Osteocyte (in vitro differentiated cells): ENCODE measurements around the gene HERC5. TPM values are rescaled to one million over a fixed set of nuclear protein-coding genes. Genes with fewer than 3 reads are reported as not detected.
"Not testable (repeated sequence)": the region's sequence is repeated elsewhere in the genome, so short reads cannot be mapped to it uniquely, and the experiment has no call there.

ENCODE experiments used
- DNase-seq: peaks from one replicate; pipeline ENCODE4 v3.0.0; 2021; ENCODE audit warnings: mixed read lengths; ENCODE audit not compliant: unreplicated experiment; ENCODE audit errors: extremely low spot score
- H3K27ac Mint-ChIP-seq: one replicate; pipeline ENCODE4 v1.8.0; 2021; ENCODE audit warnings: mild to moderate bottlenecking, mixed read lengths; ENCODE audit not compliant: unreplicated experiment
- H3K27me3 Mint-ChIP-seq: one replicate; pipeline ENCODE4 v1.8.0; 2021; ENCODE audit warnings: mixed read lengths; ENCODE audit not compliant: unreplicated experiment
- H3K36me3 Mint-ChIP-seq: one replicate; pipeline ENCODE4 v1.8.0; 2021; ENCODE audit warnings: mixed read lengths; ENCODE audit not compliant: unreplicated experiment
- H3K4me1 Mint-ChIP-seq: one replicate; pipeline ENCODE4 v1.8.0; 2021; ENCODE audit warnings: mixed read lengths; ENCODE audit not compliant: unreplicated experiment
- H3K4me3 Mint-ChIP-seq: one replicate; pipeline ENCODE4 v1.8.0; 2021; ENCODE audit warnings: mild to moderate bottlenecking, moderate library complexity, mixed read lengths; ENCODE audit not compliant: unreplicated experiment
- H3K9me3 Mint-ChIP-seq: one replicate; pipeline ENCODE4 v1.8.0; 2021; ENCODE audit warnings: mixed read lengths; ENCODE audit not compliant: unreplicated experiment
- total RNA-seq: library from RNA; stranded (reverse); gene quantifications from 2 replicates; pipeline ENCODE4 v1.2.1, GENCODE V29; 2021
- TF ChIP-seq, protein P1 (sequence below): fragments of 200-600 bp; sonication (generic); IDR thresholded peaks from 2 replicates; pipeline ENCODE4 v1.5.0; 2021; ENCODE audit warnings: antibody characterized with exemption, mild to moderate bottlenecking, moderate library complexity

HERC5 gene
- total RNA-seq, 1 donor from 2014 or later: 0.81 TPM

DNA sequence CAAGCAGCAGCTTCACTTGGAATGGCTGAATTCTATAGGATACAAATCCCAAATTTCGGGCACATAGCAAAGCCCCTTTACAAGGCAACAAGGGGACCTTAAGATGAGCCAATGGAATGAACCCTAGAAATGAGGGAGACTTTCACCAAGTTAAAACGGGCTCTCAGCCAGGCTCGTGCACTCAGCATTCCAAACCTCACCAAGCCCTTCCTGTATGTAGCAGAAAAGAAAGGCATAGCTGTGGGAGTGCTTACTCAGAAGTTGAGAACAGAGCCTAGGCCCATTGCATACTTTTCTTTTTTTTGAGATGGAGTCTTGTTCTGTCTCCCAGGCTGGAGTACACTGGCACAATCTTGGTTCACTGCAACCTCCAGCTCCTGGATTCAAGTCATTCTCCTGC, 10.8 kb upstream of the HERC5 start:
- Mint-ChIP-seq H3K27me3 (no peaks in the 10 kb centered on the region), H3K4me3 (no peak overlapping the region), H3K27ac (no peak overlapping the region), H3K4me1 (no peaks in the 10 kb centered on the region), H3K36me3 (no peaks in the 10 kb centered on the region), H3K9me3 (no peaks in the 10 kb centered on the region)
- TF ChIP-seq, protein P1, sequence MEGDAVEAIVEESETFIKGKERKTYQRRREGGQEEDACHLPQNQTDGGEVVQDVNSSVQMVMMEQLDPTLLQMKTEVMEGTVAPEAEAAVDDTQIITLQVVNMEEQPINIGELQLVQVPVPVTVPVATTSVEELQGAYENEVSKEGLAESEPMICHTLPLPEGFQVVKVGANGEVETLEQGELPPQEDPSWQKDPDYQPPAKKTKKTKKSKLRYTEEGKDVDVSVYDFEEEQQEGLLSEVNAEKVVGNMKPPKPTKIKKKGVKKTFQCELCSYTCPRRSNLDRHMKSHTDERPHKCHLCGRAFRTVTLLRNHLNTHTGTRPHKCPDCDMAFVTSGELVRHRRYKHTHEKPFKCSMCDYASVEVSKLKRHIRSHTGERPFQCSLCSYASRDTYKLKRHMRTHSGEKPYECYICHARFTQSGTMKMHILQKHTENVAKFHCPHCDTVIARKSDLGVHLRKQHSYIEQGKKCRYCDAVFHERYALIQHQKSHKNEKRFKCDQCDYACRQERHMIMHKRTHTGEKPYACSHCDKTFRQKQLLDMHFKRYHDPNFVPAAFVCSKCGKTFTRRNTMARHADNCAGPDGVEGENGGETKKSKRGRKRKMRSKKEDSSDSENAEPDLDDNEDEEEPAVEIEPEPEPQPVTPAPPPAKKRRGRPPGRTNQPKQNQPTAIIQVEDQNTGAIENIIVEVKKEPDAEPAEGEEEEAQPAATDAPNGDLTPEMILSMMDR: no peak
- no peak for DNase-seq

DNA sequence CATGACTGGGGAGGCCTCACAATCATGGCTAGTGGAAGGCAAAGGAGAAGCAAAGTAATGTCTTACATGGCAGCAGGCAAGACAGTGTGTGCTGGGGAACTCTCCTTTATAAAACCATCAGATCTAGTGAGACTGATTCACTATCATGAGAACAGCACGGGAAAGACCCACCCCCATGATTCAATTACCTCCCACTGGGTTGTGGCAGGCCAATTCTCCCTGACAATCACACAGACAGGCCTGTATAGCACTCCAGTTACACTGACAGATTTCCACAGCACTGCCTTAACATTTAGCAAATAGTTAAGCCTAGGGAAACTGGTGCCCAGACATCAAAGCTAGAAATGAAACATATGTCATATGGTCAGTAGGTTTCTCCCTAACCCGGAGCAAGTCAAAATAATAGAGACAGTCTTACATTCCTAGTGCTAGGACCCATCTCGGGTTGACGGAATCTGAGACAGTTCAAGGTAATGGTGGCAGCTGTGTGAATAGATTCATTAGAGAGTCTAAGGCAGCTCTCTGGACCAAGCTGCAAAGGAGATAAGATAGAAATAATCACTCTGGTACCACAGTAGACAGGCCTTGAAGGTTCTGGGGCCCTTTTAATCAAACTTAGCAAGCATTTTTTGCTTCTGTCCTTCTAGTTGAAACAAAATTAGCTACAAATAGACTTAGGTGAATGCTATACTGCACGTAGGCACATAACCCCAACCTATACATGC, 9.4 kb upstream of the HERC5 start:
- Mint-ChIP-seq H3K36me3 (no peaks in the 10 kb centered on the region), H3K27me3 (no peaks in the 10 kb centered on the region), H3K4me3 (no peak overlapping the region), H3K9me3 (no peaks in the 10 kb centered on the region), H3K27ac (no peak overlapping the region), H3K4me1 (no peaks in the 10 kb centered on the region)
- TF ChIP-seq, protein P1: no peak
- DNase-seq: no peak

DNA sequence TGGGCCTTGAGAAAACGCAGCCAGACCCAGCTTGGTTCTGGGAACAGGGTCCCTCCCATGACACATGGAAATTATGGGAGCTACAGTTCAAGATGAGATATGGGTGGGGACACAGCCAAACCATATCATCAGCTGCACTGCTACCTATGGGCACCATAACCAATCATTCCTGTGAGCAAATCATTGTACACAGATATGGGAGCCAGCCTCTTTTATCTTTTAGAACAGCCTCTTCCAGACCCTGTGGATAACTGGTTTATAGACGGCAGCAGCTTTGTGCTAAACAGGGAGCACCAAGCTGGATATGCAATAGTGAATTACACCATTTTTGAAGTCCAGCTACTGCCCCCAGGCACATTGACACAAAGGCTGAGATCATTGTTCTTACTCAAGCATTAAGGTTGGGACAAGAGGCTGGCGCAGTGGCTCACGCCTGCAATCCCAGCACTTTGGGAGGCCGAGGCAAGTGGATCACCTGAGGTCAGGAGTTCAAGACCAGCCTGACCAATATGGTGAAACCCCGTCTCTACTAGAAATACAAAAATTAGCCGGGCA, 8.6 kb upstream of the HERC5 start:
- not testable (repeated sequence) for DNase-seq, H3K27me3 Mint-ChIP-seq, H3K4me1 Mint-ChIP-seq, H3K36me3 Mint-ChIP-seq, H3K27ac Mint-ChIP-seq, H3K4me3 Mint-ChIP-seq, H3K9me3 Mint-ChIP-seq

DNA sequence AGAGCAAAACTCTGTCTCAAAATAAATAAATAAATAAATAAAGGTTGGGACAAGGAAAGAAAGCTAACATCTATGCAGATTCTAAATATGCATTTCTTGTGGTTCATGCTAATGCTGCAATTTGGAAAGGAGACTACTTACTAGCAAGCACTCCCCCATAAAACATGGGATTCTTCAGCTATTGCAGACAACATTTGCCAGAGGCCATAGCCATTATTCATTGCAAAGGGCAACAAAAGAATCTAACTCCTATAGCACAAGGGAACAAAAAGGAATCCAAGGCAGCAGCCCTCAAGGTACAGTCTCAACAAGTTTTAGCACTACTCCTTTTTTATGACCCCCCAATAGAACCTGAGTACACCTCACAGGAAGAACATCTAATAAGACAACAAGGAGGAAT, 8.0 kb upstream of the HERC5 start:
- Mint-ChIP-seq H3K27ac (no peak overlapping the region), H3K36me3 (no peaks in the 10 kb centered on the region), H3K4me1 (no peaks in the 10 kb centered on the region), H3K27me3 (peaks cover 3% of the 10 kb centered on the region), H3K4me3 (no peak overlapping the region), H3K9me3 (peaks cover 4% of the 10 kb centered on the region)
- DNase-seq: no peak
- TF ChIP-seq, protein P1: no peak

DNA sequence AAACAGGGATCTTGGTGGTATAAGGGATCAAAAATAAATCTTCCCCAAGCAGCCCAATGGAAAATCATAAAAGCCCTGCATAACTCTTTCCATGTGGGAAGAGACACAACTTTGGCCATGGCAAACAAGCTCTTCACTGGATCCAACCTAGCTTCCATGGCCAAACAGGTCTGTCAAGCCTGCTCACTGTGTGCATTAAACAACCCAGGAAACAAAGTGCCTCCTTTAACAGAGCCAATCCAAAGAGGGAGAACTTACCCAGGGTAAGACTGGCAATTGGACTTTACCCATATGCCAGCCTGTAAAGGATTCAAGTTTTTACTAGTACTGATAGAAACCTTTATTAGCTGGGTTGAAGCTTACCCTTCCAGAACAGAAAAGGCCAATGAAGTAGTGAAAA, 7.6 kb upstream of the HERC5 start:
- H3K4me3 Mint-ChIP-seq: no peak overlapping the region
- H3K36me3 Mint-ChIP-seq: no peaks in the 10 kb centered on the region
- no peak for DNase-seq
- peaks cover 4% of the 10 kb centered on the region for H3K9me3 Mint-ChIP-seq
- H3K4me1 Mint-ChIP-seq: no peaks in the 10 kb centered on the region
- TF ChIP-seq, protein P1: no peak
- H3K27me3 Mint-ChIP-seq: peaks cover 3% of the 10 kb centered on the region
- no peak overlapping the region for H3K27ac Mint-ChIP-seq
